Endothelial cell of umbilical vein (primary cell): ENCODE data around the gene ALK. TPM values are rescaled to one million over a fixed set of nuclear protein-coding genes. Genes with fewer than 3 reads are reported as not detected.

Experiments
- BruUV-seq: library from RNA; stranded (reverse); fragments of 400-500 nt; replicated peaks from 2 replicates; lab custom pipeline; 2021; lab: Mats Ljungman, UMichigan
- CTCF ChIA-PET: fragments of 300-600, 350-600 bp; sonication (Branson Sonifier 250); formaldehyde crosslinking; loops from one replicate; lab custom pipeline; 2021; ENCODE audit warnings: antibody characterized with exemption, inconsistent platforms; lab: Charles Lee
- POLR2A ChIA-PET: fragments of 300-600, 350-600 bp; sonication (Branson Sonifier 250); formaldehyde crosslinking; loops from one replicate; lab custom pipeline; 2021; ENCODE audit warnings: antibody characterized with exemption, inconsistent platforms; lab: Charles Lee
- DNase-seq: peaks from one replicate; pipeline ENCODE4 v3.0.0-alpha.2; 2011; ENCODE audit warnings: low read depth, low spot score
- FAIRE-seq: peaks from 2 replicates; lab custom pipeline; 2011; peaks lifted over from hg19 to GRCh38; lab: Jason Lieb, UNC
- H2AFZ ChIP-seq: 2 replicates; pipeline ENCODE4 v1.6.0; 2012; ENCODE audit warnings: low read depth, low read length, control low read depth, inconsistent platforms
- H3K27ac ChIP-seq: 2 replicates; pipeline ENCODE4 v1.5.1; 2011; ENCODE audit warnings: low read depth, mild to moderate bottlenecking, control low read depth, low read length, moderate library complexity; ENCODE audit not compliant: insufficient read depth
- H3K27me3 ChIP-seq, 2 experiments: 2 replicates each; pipeline versions ENCODE4 v1.6.0 to v1.6.1; 2011; ENCODE audit warnings: low read length in 2 of 2, mixed read lengths in 1 of 2; ENCODE audit not compliant: control insufficient read depth in 2 of 2, insufficient read depth in 2 of 2
- H3K36me3 ChIP-seq, 2 experiments: 2 replicates in 1 of 2; 3 replicates in 1 of 2; pipeline ENCODE4 v1.5.1; 2011; ENCODE audit warnings: low read length in 2 of 2, mild to moderate bottlenecking in 1 of 2, moderate library complexity in 1 of 2; ENCODE audit not compliant: control insufficient read depth in 2 of 2, insufficient read depth in 2 of 2; ENCODE audit errors: extremely low read depth in 1 of 2
- H3K4me1 ChIP-seq: 3 replicates; pipeline ENCODE4 v1.5.1; 2011; ENCODE audit warnings: mild to moderate bottlenecking, low read length; ENCODE audit not compliant: control insufficient read depth, insufficient read depth; ENCODE audit errors: extremely low read depth
- H3K4me2 ChIP-seq: 2 replicates; pipeline ENCODE4 v1.6.1; 2011; ENCODE audit warnings: low read length, control low read depth, mixed read lengths; ENCODE audit not compliant: insufficient read depth
- H3K4me3 ChIP-seq, 3 experiments: fragments of 200-600 bp in 1 of 3; sonication (generic), shearing (Covaris generic) in 1 of 3; replicated peaks in 1 of 3; 2 replicates each; pipeline ENCODE4 v1.5.1; 2011 to 2016; ENCODE audit warnings: control low read depth in 3 of 3, low read length in 3 of 3, mild to moderate bottlenecking in 2 of 3, inconsistent platforms in 1 of 3, low read depth in 1 of 3, moderate library complexity in 1 of 3; ENCODE audit not compliant: insufficient read depth in 1 of 3
- H3K79me2 ChIP-seq: 2 replicates; pipeline ENCODE4 v1.6.0; 2012; ENCODE audit warnings: low read length, inconsistent platforms; ENCODE audit not compliant: control insufficient read depth, insufficient read depth
- H3K9ac ChIP-seq: replicated peaks from 2 replicates; pipeline ENCODE3; 2011; ENCODE audit warnings: low read length, control low read depth; ENCODE audit not compliant: insufficient read depth; ENCODE audit errors: extremely low read depth
- H3K9me1 ChIP-seq: replicated peaks from 3 replicates; pipeline ENCODE4 v1.6.0; 2011; ENCODE audit warnings: mild to moderate bottlenecking, low read length; ENCODE audit not compliant: control insufficient read depth, insufficient read depth; ENCODE audit errors: extremely low read depth
- H3K9me3 ChIP-seq: replicated peaks from 2 replicates; pipeline ENCODE4 v1.5.1; 2012; ENCODE audit warnings: low read length, inconsistent platforms; ENCODE audit not compliant: control insufficient read depth, insufficient read depth
- H4K20me1 ChIP-seq: replicated peaks from 2 replicates; pipeline ENCODE3; 2011; ENCODE audit warnings: mild to moderate bottlenecking, low read length; ENCODE audit not compliant: control insufficient read depth, insufficient read depth; ENCODE audit errors: extremely low read depth
- EZH2 ChIP-seq: IDR thresholded peaks from 2 replicates; pipeline ENCODE4 v1.6.1; 2012; ENCODE audit warnings: borderline replicate concordance, low read depth, mild to moderate bottlenecking, moderate library complexity, low read length, inconsistent platforms; ENCODE audit not compliant: severe bottlenecking
- FOS ChIP-seq: IDR thresholded peaks from 2 replicates; pipeline ENCODE4 v1.6.1; 2011; ENCODE audit warnings: mild to moderate bottlenecking, low read length, moderate library complexity, borderline replicate concordance; ENCODE audit not compliant: insufficient read depth
- GATA2 ChIP-seq: IDR thresholded peaks from 2 replicates; pipeline ENCODE4 v1.7.0; 2011; ENCODE audit warnings: low read depth, mild to moderate bottlenecking, moderate library complexity, mixed read lengths, low read length; ENCODE audit not compliant: insufficient read length, insufficient read depth
- JUN ChIP-seq: IDR thresholded peaks from 2 replicates; pipeline ENCODE4 v1.6.1; 2011; ENCODE audit warnings: borderline replicate concordance, low read depth; ENCODE audit not compliant: insufficient read length, insufficient read depth
- MYC ChIP-seq: IDR thresholded peaks from one replicate; pipeline ENCODE4 v1.6.1; 2011; ENCODE audit warnings: mild to moderate bottlenecking, low read depth, low read length
- POLR2A ChIP-seq: IDR thresholded peaks from 2 replicates; pipeline ENCODE4 v1.6.1; 2012; ENCODE audit warnings: low read depth, mild to moderate bottlenecking, control low read depth, low read length
- POLR2AphosphoS5 ChIP-seq: IDR thresholded peaks from 2 replicates; pipeline ENCODE4 v1.6.1; 2012; ENCODE audit warnings: low read depth, mild to moderate bottlenecking, control low read depth, low read length, moderate library complexity; ENCODE audit not compliant: insufficient read depth
- dilution Hi-C: fragments of 300-500 bp; cut with MboI; formaldehyde crosslinking; loops from one replicate; pipeline ENCODE4 v1.15.0; 2019; ENCODE audit warnings: low sequenced_read_pairs; ENCODE audit not compliant: extremely low pct_ligation_motif_present
- intact Hi-C: fragments of 100-400 bp; cut with micrococcal nuclease; formaldehyde crosslinking; loops from one replicate; pipeline ENCODE4 v1.10.0; 2022
- polyA plus RNA-seq, 4 experiments: library from polyadenylated mRNA; depleted of rRNA in 3 of 4; stranded (reverse) in 3 of 4; unstranded in 1 of 4; fragments of >200 nt; gene quantifications; 2 replicates each; pipeline versions ENCODE4 v1.2.1 to v1.2.3, GENCODE V29; 2011 to 2012; ENCODE audit warnings: missing spikeins in 1 of 4
- total RNA-seq: library from RNA; stranded (reverse); gene quantifications from 2 replicates; pipeline ENCODE4 v1.2.3, GENCODE V29; 2021
- TF ChIP-seq, protein P1 (sequence below), 2 donors: IDR thresholded peaks; 1 replicate in 1 of 2; 2 replicates in 1 of 2; pipeline ENCODE4 v1.5.1; 2011; ENCODE audit warnings: low read length in 2 of 2, mild to moderate bottlenecking in 2 of 2, moderate library complexity in 2 of 2, control low read depth in 1 of 2, inconsistent platforms in 1 of 2, low read depth in 1 of 2; ENCODE audit not compliant: insufficient read depth in 1 of 2; ENCODE audit errors: extremely low read depth in 1 of 2
- TF ChIP-seq, protein P2 (sequence below): IDR thresholded peaks from 2 replicates; pipeline ENCODE4 v1.6.1; 2011; ENCODE audit not compliant: insufficient read depth, insufficient read length

Gene ALK
- total and polyA plus RNA-seq, 2 donors (not counting 3 experiments of a cell fraction or from before 2014, with no cell fraction given) = not detected

- H4K20me1 ChIP-seq = no peaks in the 10 kb centered on the region
- ChIA-PET POLR2A (no interaction called here), CTCF (no interaction called here)
- no peaks in the 10 kb centered on the region for H3K79me2 ChIP-seq
- no peak overlapping the region for H3K9ac ChIP-seq
- H3K27ac ChIP-seq = no peak overlapping the region
- TF ChIP-seq MYC = no peak
- no peak for TF ChIP-seq POLR2A
- no peak for TF ChIP-seq POLR2AphosphoS5
- no peak for TF ChIP-seq EZH2
- no peak for TF ChIP-seq FOS
- TF ChIP-seq GATA2 = no peak
- intact Hi-C loops = no loop called here
- H3K36me3 ChIP-seq = no peaks in the 10 kb centered on the region
- H3K4me2 ChIP-seq = no peak overlapping the region
- no peaks in the 10 kb centered on the region for H3K27me3 ChIP-seq
- no TSS peak for BruUV-seq
- no peak overlapping the region for H2AFZ ChIP-seq
- H3K4me3 ChIP-seq = no peak overlapping the region
- DNase-seq (no peak), FAIRE-seq (no peak)
- peaks cover 2% of the 10 kb centered on the region for H3K9me3 ChIP-seq
- H3K9me1 ChIP-seq = no peaks in the 10 kb centered on the region
- dilution Hi-C loops = no loop called here
- no peaks in the 10 kb centered on the region for H3K4me1 ChIP-seq
These were observed 144.2 kb downstream of the ALK start for GRCh38 chr2:29777161-29777560.

DNA sequence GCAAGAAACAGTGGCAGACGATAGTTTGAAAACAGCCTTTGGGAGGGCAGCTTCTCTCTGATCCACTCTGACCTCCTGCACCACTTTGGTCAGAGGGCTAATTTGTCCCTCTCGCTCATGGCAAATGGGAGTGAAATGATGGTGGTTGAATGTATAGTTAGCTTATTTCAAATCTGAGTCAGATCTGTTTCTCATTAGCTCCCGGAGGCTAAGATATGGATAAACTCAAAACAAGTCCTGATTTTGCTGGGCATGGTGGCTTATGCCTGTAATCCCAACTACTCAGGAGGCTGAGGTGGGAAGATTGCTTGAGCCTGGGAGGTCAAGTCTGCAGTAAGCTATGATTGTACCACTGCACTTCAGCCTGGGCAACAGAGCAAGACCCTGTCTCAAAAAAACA, 145.0 kb downstream of the ALK start:
- TF ChIP-seq, protein P1, sequence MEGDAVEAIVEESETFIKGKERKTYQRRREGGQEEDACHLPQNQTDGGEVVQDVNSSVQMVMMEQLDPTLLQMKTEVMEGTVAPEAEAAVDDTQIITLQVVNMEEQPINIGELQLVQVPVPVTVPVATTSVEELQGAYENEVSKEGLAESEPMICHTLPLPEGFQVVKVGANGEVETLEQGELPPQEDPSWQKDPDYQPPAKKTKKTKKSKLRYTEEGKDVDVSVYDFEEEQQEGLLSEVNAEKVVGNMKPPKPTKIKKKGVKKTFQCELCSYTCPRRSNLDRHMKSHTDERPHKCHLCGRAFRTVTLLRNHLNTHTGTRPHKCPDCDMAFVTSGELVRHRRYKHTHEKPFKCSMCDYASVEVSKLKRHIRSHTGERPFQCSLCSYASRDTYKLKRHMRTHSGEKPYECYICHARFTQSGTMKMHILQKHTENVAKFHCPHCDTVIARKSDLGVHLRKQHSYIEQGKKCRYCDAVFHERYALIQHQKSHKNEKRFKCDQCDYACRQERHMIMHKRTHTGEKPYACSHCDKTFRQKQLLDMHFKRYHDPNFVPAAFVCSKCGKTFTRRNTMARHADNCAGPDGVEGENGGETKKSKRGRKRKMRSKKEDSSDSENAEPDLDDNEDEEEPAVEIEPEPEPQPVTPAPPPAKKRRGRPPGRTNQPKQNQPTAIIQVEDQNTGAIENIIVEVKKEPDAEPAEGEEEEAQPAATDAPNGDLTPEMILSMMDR (IDR thresholded peaks at IDR 0.05; ENCODE audit: extremely low read depth in 1 of 2, insufficient read depth in 1 of 2, low read depth in 1 of 2, low read length in 2 of 2) = no peak
- TF ChIP-seq JUN (no peak), MYC (no peak), POLR2A (no peak), EZH2 (no peak), GATA2 (no peak), POLR2AphosphoS5 (no peak)
- TF ChIP-seq, protein P2, sequence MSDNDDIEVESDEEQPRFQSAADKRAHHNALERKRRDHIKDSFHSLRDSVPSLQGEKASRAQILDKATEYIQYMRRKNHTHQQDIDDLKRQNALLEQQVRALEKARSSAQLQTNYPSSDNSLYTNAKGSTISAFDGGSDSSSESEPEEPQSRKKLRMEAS = no peak
- H3K27me3 ChIP-seq = no peaks in the 10 kb centered on the region
- no peaks in the 10 kb centered on the region for H3K36me3 ChIP-seq
- no peak for DNase-seq
- no peaks in the 10 kb centered on the region for H3K79me2 ChIP-seq
- no peaks in the 10 kb centered on the region for H3K4me1 ChIP-seq
- no peaks in the 10 kb centered on the region for H3K9me1 ChIP-seq
- H3K27ac ChIP-seq = no peak overlapping the region
- no peak overlapping the region for H3K4me3 ChIP-seq
- no peak overlapping the region for H3K4me2 ChIP-seq
- CTCF ChIA-PET = no interaction called here
- BruUV-seq = no TSS peak
- H4K20me1 ChIP-seq = no peaks in the 10 kb centered on the region
- no peak overlapping the region for H3K9ac ChIP-seq
- dilution Hi-C loops (no loop called here), intact Hi-C loops (no loop called here)
- no peak overlapping the region for H2AFZ ChIP-seq
- peaks cover 2% of the 10 kb centered on the region for H3K9me3 ChIP-seq
- FAIRE-seq = no peak
- POLR2A ChIA-PET = no interaction called here
